LNCAP (cell line): Measurements from ENCODE around the gene ANTXRL.

Experiments
- CTCF ChIP-seq: fragments of 450-650 bp; IDR thresholded peaks from 2 replicates; pipeline ENCODE4 v1.5.1; 2017; ENCODE audit warnings: mild to moderate bottlenecking

Gene ANTXRL

DNA sequence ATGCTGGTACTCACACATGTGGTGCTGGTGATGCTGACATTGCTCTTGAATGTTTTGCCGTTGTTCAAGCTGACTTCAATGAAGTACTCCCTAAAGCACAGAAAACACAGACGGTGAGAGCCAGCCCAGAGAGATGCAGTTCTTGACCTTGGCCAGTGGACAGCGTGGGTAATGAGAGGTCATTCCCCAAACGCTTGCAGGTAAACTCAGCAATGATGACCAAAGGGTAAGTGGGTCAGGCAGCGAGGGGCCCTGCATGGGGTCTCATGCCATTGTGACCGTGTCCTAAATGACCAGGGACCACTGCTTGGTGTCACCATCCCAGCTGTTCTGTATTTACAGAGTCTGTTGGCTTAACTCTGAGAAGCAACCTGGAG, 32.8 kb upstream of the ANTXRL start:
- TF ChIP-seq CTCF: no peak

DNA sequence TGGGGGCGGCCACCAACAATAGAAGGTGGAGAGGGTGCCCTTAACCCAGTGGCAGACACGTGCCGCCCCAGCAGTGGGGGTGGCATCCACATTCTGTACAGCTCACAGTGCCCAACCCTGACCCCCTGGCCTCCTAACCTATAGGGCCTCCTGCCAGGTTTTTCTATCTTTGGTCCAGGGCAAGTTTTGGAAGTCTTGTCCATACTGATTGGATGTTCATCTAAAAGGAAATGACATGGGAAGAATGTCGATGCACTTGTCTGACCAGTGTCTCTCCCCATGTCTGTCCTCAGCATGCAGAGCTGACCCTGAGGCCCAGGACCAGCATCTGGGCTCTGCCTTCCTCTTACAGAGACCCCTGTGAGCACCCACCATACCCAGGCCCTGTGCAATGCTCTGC, 32.3 kb upstream of the ANTXRL start:
- TF ChIP-seq CTCF: no peak

DNA sequence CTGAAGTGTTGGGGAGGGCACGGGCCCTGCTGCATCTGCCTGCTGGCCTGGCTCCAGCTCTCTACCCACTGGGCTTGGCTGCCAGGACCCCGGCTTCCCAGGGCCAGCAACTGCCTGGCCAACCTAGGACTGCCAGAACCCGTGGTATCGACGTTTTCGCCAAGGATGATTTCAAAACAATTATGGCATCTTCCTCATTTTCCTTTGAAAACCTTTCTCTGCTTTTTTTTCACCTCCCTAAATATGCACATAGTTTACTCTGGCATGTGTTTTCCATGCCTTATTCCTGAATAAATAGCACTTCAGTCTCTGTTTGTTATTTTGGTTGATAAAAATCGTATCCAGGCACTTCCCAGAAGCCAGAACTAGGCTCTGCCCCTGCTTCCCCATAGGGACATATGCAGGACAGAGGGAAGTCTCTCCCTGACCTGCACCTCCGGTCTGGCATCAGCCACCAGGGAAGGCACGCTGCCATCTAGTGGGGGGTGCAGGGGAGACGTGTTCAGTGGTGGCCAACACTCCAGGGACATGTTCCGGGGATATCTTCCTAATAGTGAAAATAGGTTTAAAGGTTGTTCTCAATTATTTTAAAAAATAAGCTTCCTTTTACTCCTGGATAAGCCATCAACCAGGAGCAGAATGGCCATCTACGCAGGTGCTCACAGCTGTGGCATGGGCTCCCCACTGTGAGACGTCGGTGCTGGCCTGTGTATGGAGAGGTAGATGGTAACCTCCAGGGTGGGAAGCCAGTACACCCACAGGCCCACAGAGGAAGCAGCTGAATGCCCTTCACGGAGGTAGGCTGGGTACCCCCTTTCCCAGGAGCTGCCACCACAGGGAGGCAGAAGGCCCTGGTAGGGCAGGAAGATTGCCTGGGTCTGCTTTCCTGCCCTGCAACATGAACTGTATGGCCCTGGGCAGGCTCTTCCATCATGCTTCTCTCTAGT, 30.7 kb upstream of the ANTXRL start:
- peak; percentile 53; the same call in 1 of the 2 replicates for TF ChIP-seq CTCF

DNA sequence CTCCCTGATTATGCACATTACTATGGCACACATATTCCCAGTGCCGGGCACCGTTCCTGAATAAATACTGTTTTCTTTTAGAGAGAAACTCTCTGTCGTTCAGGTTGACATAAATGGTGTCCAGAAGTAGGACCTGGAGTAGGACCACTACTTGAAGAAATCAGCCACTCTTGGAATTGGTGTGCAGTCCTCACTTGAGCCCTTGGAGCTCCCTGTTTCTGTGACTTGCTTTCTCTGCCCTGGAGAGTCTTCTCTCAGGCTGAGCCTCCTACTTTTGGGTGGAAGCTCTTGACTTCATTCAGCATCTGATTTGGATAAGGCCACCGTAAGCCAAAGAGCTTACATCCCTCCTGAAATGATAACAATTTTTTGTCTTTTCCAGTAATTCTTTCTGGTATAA, 29.7 kb upstream of the ANTXRL start:
- no peak for TF ChIP-seq CTCF

DNA sequence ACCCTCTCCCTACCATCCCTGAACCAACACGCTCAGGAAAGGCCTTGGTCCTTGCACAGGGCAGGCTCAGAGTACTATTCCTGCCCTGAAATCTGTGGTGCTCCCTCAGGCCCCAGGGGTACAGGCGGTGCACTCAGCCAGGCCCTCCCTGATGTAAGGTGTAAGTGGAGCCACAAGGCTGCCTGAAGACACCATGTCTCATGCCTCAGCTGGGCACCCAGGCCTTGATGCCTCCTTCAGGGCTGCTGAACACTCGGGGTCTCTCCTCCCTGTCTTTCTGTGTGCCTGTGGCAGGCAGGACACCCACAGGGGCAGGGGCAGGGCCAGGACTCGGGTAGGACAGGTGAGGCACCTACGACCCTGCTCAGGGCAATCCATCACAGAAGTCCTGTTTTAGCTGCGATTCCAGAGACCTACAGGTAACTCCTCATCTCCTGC, 22.9 kb upstream of the ANTXRL start:
- TF ChIP-seq CTCF: no peak

- TF ChIP-seq CTCF: no peak
These were observed 22.5 kb upstream of the ANTXRL start for GRCh38 chr10:46264336-46264735.

DNA sequence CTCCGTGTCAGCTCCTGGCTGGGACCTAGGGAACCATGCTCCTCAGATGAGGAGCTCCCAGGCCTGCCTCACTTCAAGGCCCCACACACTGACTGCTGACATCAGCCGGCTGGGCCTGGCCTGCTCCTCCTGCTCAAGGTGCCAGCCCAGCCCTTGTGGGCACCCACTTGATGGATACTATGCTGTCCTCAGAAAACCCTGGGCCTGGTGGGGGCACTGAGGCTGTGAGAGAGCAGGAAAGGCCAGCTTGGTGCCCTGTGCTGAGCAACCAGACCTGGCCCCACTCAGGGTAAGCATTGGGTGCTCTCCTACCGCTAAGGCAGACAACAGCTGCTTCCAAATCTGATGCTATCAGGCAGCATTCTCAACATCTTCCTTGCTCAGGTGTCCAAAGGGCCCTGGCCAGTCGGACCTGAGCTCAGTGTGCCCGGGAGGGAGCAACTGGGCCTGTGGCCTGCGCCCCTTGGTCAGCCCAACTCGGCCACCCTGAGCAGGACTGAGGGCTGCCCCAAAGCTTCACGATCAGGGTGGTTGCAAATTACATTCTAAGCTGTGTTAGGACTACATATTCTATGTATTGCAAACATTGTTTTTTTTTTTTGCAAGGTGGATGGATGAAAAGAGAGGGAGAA, 21.9 kb upstream of the ANTXRL start:
- no peak for TF ChIP-seq CTCF
